ENCODE data around the gene CCDC12. TPM values are rescaled to one million over a fixed set of nuclear protein-coding genes. Genes with fewer than 3 reads are reported as not detected.
"Not testable (repeated sequence)": the region's sequence is repeated elsewhere in the genome, so short reads cannot be mapped to it uniquely, and the experiment has no call there.

The CCDC12 gene
- total RNA-seq, 1 donor from 2014 or later, result 50.5 TPM

GRCh38 chr3:46971151-46971550, 5.4 kb downstream of the CCDC12 start:
- no peak for TF ChIP-seq CTCF (IDR thresholded peaks at IDR 0.05; ENCODE audit: unreplicated experiment)
- DNase-seq (ENCODE audit: low spot score in 2 of 2, unreplicated experiment in 2 of 2), result no peak
- Mint-ChIP-seq H3K27ac (peak overlapping the region; percentile 52), H3K4me3 (no peak overlapping the region), H3K27me3 (ENCODE audit: low read depth) (no peaks in the 10 kb centered on the region), H3K9me3 (no peaks in the 10 kb centered on the region), H3K4me1 (peaks cover 52% of the 10 kb centered on the region), H3K36me3 (no peaks in the 10 kb centered on the region)

- Mint-ChIP-seq H3K4me3 (no peak overlapping the region), H3K27me3 (ENCODE audit: low read depth) (no peaks in the 10 kb centered on the region), H3K36me3 (no peaks in the 10 kb centered on the region), H3K9me3 (no peaks in the 10 kb centered on the region), H3K27ac (no peak overlapping the region), H3K4me1 (peaks cover 55% of the 10 kb centered on the region)
- TF ChIP-seq CTCF (IDR thresholded peaks at IDR 0.05; ENCODE audit: unreplicated experiment), result no peak
- DNase-seq (ENCODE audit: low spot score in 2 of 2, unreplicated experiment in 2 of 2), result no peak
Observed at GRCh38 chr3:46970391-46971091, 6.0 kb downstream of the CCDC12 start.

GRCh38 chr3:46968783-46969428, 7.6 kb downstream of the CCDC12 start:
- no peak for TF ChIP-seq CTCF (IDR thresholded peaks at IDR 0.05; ENCODE audit: unreplicated experiment)
- H3K4me3 Mint-ChIP-seq, result no peak overlapping the region
- no peaks in the 10 kb centered on the region for H3K9me3 Mint-ChIP-seq
- DNase-seq (ENCODE audit: low spot score in 2 of 2, unreplicated experiment in 2 of 2), result no peak
- peak overlapping the region; percentile 50 for H3K27ac Mint-ChIP-seq
- H3K4me1 Mint-ChIP-seq, result peaks cover 53% of the 10 kb centered on the region
- no peaks in the 10 kb centered on the region for H3K27me3 Mint-ChIP-seq (ENCODE audit: low read depth)
- no peaks in the 10 kb centered on the region for H3K36me3 Mint-ChIP-seq

- H3K9me3 Mint-ChIP-seq, result peaks cover 7% of the 10 kb centered on the region
- H3K36me3 Mint-ChIP-seq, result peaks cover 8% of the 10 kb centered on the region
- H3K27me3 Mint-ChIP-seq (ENCODE audit: low read depth), result no peaks in the 10 kb centered on the region
- TF ChIP-seq CTCF (IDR thresholded peaks at IDR 0.05; ENCODE audit: unreplicated experiment), result no peak
- peak overlapping the region; percentile 76 for H3K27ac Mint-ChIP-seq
- DNase-seq (ENCODE audit: low spot score in 2 of 2, unreplicated experiment in 2 of 2), result no peak
- H3K4me3 Mint-ChIP-seq, result no peak overlapping the region
- peaks cover 51% of the 10 kb centered on the region for H3K4me1 Mint-ChIP-seq
Observed at GRCh38 chr3:46966811-46967210, 9.7 kb downstream of the CCDC12 start.

GRCh38 chr3:46965151-46965550, 11.4 kb downstream of the CCDC12 start:
- no peak overlapping the region for H3K4me3 Mint-ChIP-seq
- no peaks in the 10 kb centered on the region for H3K27me3 Mint-ChIP-seq (ENCODE audit: low read depth)
- TF ChIP-seq CTCF (IDR thresholded peaks at IDR 0.05; ENCODE audit: unreplicated experiment), result no peak
- H3K27ac Mint-ChIP-seq, result peak overlapping the region; percentile 76
- no peak for DNase-seq (ENCODE audit: low spot score in 2 of 2, unreplicated experiment in 2 of 2)
- H3K36me3 Mint-ChIP-seq, result peaks cover 8% of the 10 kb centered on the region
- peaks cover 7% of the 10 kb centered on the region for H3K9me3 Mint-ChIP-seq
- H3K4me1 Mint-ChIP-seq, result peaks cover 57% of the 10 kb centered on the region

- not testable (repeated sequence) for H3K27ac Mint-ChIP-seq; DNase-seq (ENCODE audit: low spot score in 2 of 2, unreplicated experiment in 2 of 2); H3K27me3 Mint-ChIP-seq (ENCODE audit: low read depth); H3K36me3 Mint-ChIP-seq; H3K4me3 Mint-ChIP-seq; H3K9me3 Mint-ChIP-seq
- H3K4me1 Mint-ChIP-seq, result peaks cover 61% of the 10 kb centered on the region
Observed at GRCh38 chr3:46964038-46964590, 12.4 kb downstream of the CCDC12 start.
